Spleen (tissue), 7 donors: ENCODE results near the gene CACNA1C.

Experiments used
- POLR2A ChIP-seq, 3 donors: fragments of 450-650 bp; IDR thresholded peaks; one replicate each; pipeline ENCODE4 v1.5.1; 2017; ENCODE audit warnings: antibody characterized with exemption in 3 of 3, mild to moderate bottlenecking in 1 of 3
- POLR2AphosphoS5 ChIP-seq, 3 donors: sonication (generic); formaldehyde crosslinking; IDR thresholded peaks; one replicate each; pipeline ENCODE4 v1.5.1; 2017; ENCODE audit warnings: antibody characterized with exemption in 3 of 3
- TF ChIP-seq, protein P1 (sequence below), 11 experiments: fragments of 200-600 bp in 7 of 11; fragments of 450-650 bp in 4 of 11; sonication (generic) in 4 of 11; IDR thresholded peaks in 8 of 11; conservative IDR thresholded peaks in 3 of 11; 1 replicate in 7 of 11; 2 replicates in 4 of 11; pipeline versions ENCODE4 v1.4.0 to v1.8.0; 2016 to 2021; ENCODE audit warnings: antibody characterized with exemption in 11 of 11, inconsistent platforms in 4 of 11, mild to moderate bottlenecking in 1 of 11
- donor health status: DM: no; HTN: no; CAD: no; lungs with moderate emphysema.
- donor health status: DM: no; HTN: no; CAD: no.
- donor health status: DM: no; HTN: no; CAD: no.

DNA sequence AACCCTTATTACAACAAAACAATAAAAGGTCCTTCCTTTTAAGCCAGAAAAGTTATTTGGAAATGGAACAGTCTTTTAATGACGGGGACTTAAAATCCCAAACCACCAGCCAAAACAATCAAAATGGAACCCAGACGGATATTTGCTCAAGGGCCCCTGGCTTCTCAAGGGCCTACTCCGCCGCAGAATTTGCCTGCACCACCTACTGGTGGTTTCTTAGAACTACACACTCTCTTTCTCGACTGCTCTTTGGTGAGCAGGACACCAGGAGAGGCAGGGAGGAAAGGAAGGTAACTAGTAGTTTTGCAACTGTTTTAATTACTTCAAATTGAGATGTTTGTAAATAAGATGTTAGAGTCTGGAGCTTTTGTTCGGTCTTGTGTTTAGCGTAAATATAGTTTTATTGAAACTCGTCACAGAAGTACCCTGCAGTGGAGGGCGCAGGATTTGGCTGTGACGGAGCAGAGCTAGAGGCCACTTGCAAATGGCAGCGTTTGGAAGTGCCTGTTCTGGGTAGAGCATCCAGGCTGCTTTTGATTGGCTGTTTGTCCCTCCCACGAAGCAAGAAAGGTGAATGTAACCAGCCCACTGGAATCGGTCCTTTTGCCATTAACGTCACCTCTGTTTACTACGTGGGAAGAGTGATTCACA lies 238.5 kb downstream of the CACNA1C start:
- TF ChIP-seq, protein P1, sequence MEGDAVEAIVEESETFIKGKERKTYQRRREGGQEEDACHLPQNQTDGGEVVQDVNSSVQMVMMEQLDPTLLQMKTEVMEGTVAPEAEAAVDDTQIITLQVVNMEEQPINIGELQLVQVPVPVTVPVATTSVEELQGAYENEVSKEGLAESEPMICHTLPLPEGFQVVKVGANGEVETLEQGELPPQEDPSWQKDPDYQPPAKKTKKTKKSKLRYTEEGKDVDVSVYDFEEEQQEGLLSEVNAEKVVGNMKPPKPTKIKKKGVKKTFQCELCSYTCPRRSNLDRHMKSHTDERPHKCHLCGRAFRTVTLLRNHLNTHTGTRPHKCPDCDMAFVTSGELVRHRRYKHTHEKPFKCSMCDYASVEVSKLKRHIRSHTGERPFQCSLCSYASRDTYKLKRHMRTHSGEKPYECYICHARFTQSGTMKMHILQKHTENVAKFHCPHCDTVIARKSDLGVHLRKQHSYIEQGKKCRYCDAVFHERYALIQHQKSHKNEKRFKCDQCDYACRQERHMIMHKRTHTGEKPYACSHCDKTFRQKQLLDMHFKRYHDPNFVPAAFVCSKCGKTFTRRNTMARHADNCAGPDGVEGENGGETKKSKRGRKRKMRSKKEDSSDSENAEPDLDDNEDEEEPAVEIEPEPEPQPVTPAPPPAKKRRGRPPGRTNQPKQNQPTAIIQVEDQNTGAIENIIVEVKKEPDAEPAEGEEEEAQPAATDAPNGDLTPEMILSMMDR (IDR thresholded peaks at IDR 0.05 in 8 of 11, conservative IDR thresholded peaks at IDR 0.05 in 3 of 11) = peak; percentile 18 to 77 (median 68)
- TF ChIP-seq POLR2A (IDR thresholded peaks at IDR 0.05) (no peak), POLR2AphosphoS5 (IDR thresholded peaks at IDR 0.05) (no peak)
